ENCODE data around the gene GTPBP1. TPM values are rescaled to one million over a fixed set of nuclear protein-coding genes. Genes with fewer than 3 reads are reported as not detected.

Gene GTPBP1
- total and polyA plus RNA-seq, 2 donors (not counting 1 experiment from before 2014, with no cell fraction given), result 77.8 to 174 TPM

GRCh38 chr22:38717244-38717643 is 11.5 kb downstream of the GTPBP1 start:
- Histone ChIP-seq H3K36me3 (replicated peaks in 1 of 2; ENCODE audit: control extremely low read depth in 1 of 2, control insufficient read depth in 1 of 2, extremely low read depth in 1 of 2, insufficient read depth in 2 of 2, low read length in 1 of 2) (peaks cover 0 to 67% of the 10 kb centered on the region in 2 experiments), H3K27me3 (replicated peaks in 1 of 4; ENCODE audit: control extremely low read depth in 1 of 4, control insufficient read depth in 3 of 4, insufficient read depth in 4 of 4, low read length in 3 of 4) (no peaks in the 10 kb centered on the region), H2AFZ (ENCODE audit: insufficient read depth, low read depth, low read length, poor library complexity, severe bottlenecking) (no peak overlapping the region), H4K20me1 (ENCODE audit: control insufficient read depth, insufficient read depth, low read length, poor library complexity, severe bottlenecking) (peaks cover 58% of the 10 kb centered on the region), H3K4me2 (replicated peaks; ENCODE audit: low read depth, low read length, poor library complexity, severe bottlenecking) (no peak overlapping the region), H3K9me3 (ENCODE audit: control extremely low read depth in 1 of 3, control insufficient read depth in 2 of 3, insufficient read depth in 1 of 3, low read length in 2 of 3) (no peaks in the 10 kb centered on the region), H3K79me2 (ENCODE audit: control insufficient read depth, insufficient read depth, low read length) (peaks cover 62% of the 10 kb centered on the region), H3K9ac (ENCODE audit: low read length) (no peak overlapping the region), H3K4me1 (ENCODE audit: control insufficient read depth in 2 of 2, insufficient read depth in 2 of 2, low read length in 2 of 2) (peaks cover 7% of the 10 kb centered on the region in 2 donors), H3K4me3 (ENCODE audit: control extremely low read depth in 1 of 5, extremely low read depth in 1 of 5, insufficient read depth in 1 of 5, low read depth in 2 of 5, low read length in 4 of 5) (no peak overlapping the region), H3K27ac (ENCODE audit: low read length in 2 of 2) (no peak overlapping the region)
- POLR2A ChIA-PET, result no interaction called here
- H3K4me1 Mint-ChIP-seq, result peaks cover 29% of the 10 kb centered on the region
- H3K27me3 Mint-ChIP-seq, result no peaks in the 10 kb centered on the region
- ATAC-seq (ENCODE audit: low read depth), result no peak
- no peak for TF ChIP-seq CTCF (IDR thresholded peaks at IDR 0.05)
- TF ChIP-seq EZH2 (IDR thresholded peaks at IDR 0.05; ENCODE audit: borderline replicate concordance, insufficient read depth, low read depth, low read length, poor library complexity, severe bottlenecking), result no peak
- H3K9me3 Mint-ChIP-seq (ENCODE audit: insufficient read depth), result no peaks in the 10 kb centered on the region
- WGBS (ENCODE audit: insufficient coverage), result 100% methylated on average over 4 of the region's 6 CpGs
- intact Hi-C loops (cut with micrococcal nuclease), result no loop called here
- no peak overlapping the region for H3K4me3 Mint-ChIP-seq
- no peak for DNase-seq
- no peak overlapping the region for H3K27ac Mint-ChIP-seq
- CTCF ChIA-PET, result no interaction called here

- peaks cover 1 to 70% of the 10 kb centered on the region in 2 experiments for H3K36me3 ChIP-seq (replicated peaks in 1 of 2; ENCODE audit: control extremely low read depth in 1 of 2, control insufficient read depth in 1 of 2, extremely low read depth in 1 of 2, insufficient read depth in 2 of 2, low read length in 1 of 2)
- no peak for TF ChIP-seq CTCF (IDR thresholded peaks at IDR 0.05)
- no peak for TF ChIP-seq EZH2 (IDR thresholded peaks at IDR 0.05; ENCODE audit: borderline replicate concordance, insufficient read depth, low read depth, low read length, poor library complexity, severe bottlenecking)
- peaks cover 51% of the 10 kb centered on the region for H3K79me2 ChIP-seq (ENCODE audit: control insufficient read depth, insufficient read depth, low read length)
- 99% methylated on average over 6 of the region's 6 CpGs for WGBS (ENCODE audit: insufficient coverage)
- no peaks in the 10 kb centered on the region for H3K27me3 Mint-ChIP-seq
- H3K27ac ChIP-seq (ENCODE audit: low read length in 2 of 2), result no peak overlapping the region
- H3K4me2 ChIP-seq (replicated peaks; ENCODE audit: low read depth, low read length, poor library complexity, severe bottlenecking), result no peak overlapping the region
- no peak overlapping the region for H3K27ac Mint-ChIP-seq
- ChIA-PET CTCF (interaction anchor here (1.1 kb wide), 1 partner anchor 9 kb away, joined by 5 read pairs; no protein-coding TSS in a partner anchor), POLR2A (no interaction called here)
- H3K4me1 Mint-ChIP-seq, result peaks cover 17% of the 10 kb centered on the region
- H3K4me1 ChIP-seq (ENCODE audit: control insufficient read depth in 2 of 2, insufficient read depth in 2 of 2, low read length in 2 of 2), result peaks cover under 1 to 2% of the 10 kb centered on the region in 2 donors
- no peak overlapping the region for H3K9ac ChIP-seq (ENCODE audit: low read length)
- H3K9me3 Mint-ChIP-seq (ENCODE audit: insufficient read depth), result no peaks in the 10 kb centered on the region
- DNase-seq (no peak), ATAC-seq (ENCODE audit: low read depth) (no peak)
- peaks cover 46% of the 10 kb centered on the region for H4K20me1 ChIP-seq (ENCODE audit: control insufficient read depth, insufficient read depth, low read length, poor library complexity, severe bottlenecking)
- H3K4me3 ChIP-seq (ENCODE audit: control extremely low read depth in 1 of 5, extremely low read depth in 1 of 5, insufficient read depth in 1 of 5, low read depth in 2 of 5, low read length in 4 of 5), result no peak overlapping the region
- H3K4me3 Mint-ChIP-seq, result no peak overlapping the region
- intact Hi-C loops (cut with micrococcal nuclease), result no loop called here
- no peaks in the 10 kb centered on the region for H3K9me3 ChIP-seq (ENCODE audit: control extremely low read depth in 1 of 3, control insufficient read depth in 2 of 3, insufficient read depth in 1 of 3, low read length in 2 of 3)
- H2AFZ ChIP-seq (ENCODE audit: insufficient read depth, low read depth, low read length, poor library complexity, severe bottlenecking), result no peak overlapping the region
- no peaks in the 10 kb centered on the region for H3K27me3 ChIP-seq (replicated peaks in 1 of 4; ENCODE audit: control extremely low read depth in 1 of 4, control insufficient read depth in 3 of 4, insufficient read depth in 4 of 4, low read length in 3 of 4)
Observed at GRCh38 chr22:38718414-38718813, 12.7 kb downstream of the GTPBP1 start.
